H1 (cell line): ENCODE results near the gene UBE3B. TPM values are rescaled to one million over a fixed set of nuclear protein-coding genes. Genes with fewer than 3 reads are reported as not detected.

ENCODE experiments used
- CTCF ChIA-PET: fragments of 300-600 bp; sonication (Branson Sonifier 250); formaldehyde crosslinking; loops from one replicate; lab custom pipeline; 2021; ENCODE audit not compliant: partially characterized antibody; lab: Charles Lee
- POLR2A ChIA-PET: fragments of 300-600 bp; sonication (Branson Sonifier 250); formaldehyde crosslinking; loops from one replicate; lab custom pipeline; 2021; ENCODE audit warnings: inconsistent platforms; ENCODE audit not compliant: partially characterized antibody; lab: Charles Lee
- DNase-seq, 2 experiments: peaks; one replicate each; pipeline versions ENCODE4 v3.0.0 to v3.0.0-alpha.2; 2010 to 2022; ENCODE audit warnings: low spot score in 2 of 2, low read depth in 1 of 2, mixed read lengths in 1 of 2
- FAIRE-seq: peaks from 2 replicates; lab custom pipeline; 2011; peaks lifted over from hg19 to GRCh38; lab: Jason Lieb, UNC
- H2AFZ ChIP-seq: 2 replicates; pipeline ENCODE4 v1.8.1; 2012; ENCODE audit warnings: low read length, inconsistent platforms
- H2AK5ac ChIP-seq: 2 replicates; pipeline ENCODE4 v1.6.1; 2013; ENCODE audit warnings: low read depth, low read length
- H2BK120ac ChIP-seq: replicated peaks from 2 replicates; pipeline ENCODE3; 2013; ENCODE audit warnings: low read depth, low read length, inconsistent platforms
- H2BK12ac ChIP-seq: 2 replicates; pipeline ENCODE4 v1.6.1; 2013; ENCODE audit warnings: low read depth, low read length
- H2BK15ac ChIP-seq: 2 replicates; pipeline ENCODE4 v1.6.1; 2013; ENCODE audit warnings: low read length
- H2BK20ac ChIP-seq: 2 replicates; pipeline ENCODE4 v1.6.1; 2013; ENCODE audit warnings: low read length
- H2BK5ac ChIP-seq: 2 replicates; pipeline ENCODE4 v1.6.1; 2013; ENCODE audit warnings: low read depth, low read length
- H3K14ac ChIP-seq: 2 replicates; pipeline ENCODE4 v1.6.1; 2013; ENCODE audit warnings: inconsistent platforms; ENCODE audit not compliant: insufficient read length
- H3K18ac ChIP-seq: 2 replicates; pipeline ENCODE4 v1.6.1; 2013; ENCODE audit warnings: low read length; ENCODE audit errors: extremely low read depth
- H3K23ac ChIP-seq: 2 replicates; pipeline ENCODE4 v1.6.1; 2013; ENCODE audit warnings: inconsistent platforms; ENCODE audit not compliant: insufficient read length
- H3K23me2 ChIP-seq: 2 replicates; pipeline ENCODE4 v1.6.1; 2013; ENCODE audit warnings: low read depth, low read length
- H3K27ac ChIP-seq: 2 replicates; pipeline ENCODE4 v1.6.1; 2011; ENCODE audit warnings: low read depth, low read length, inconsistent platforms
- H3K27me3 ChIP-seq, 4 experiments: replicated peaks in 1 of 4; 1 replicate in 1 of 4; 2 replicates in 3 of 4; pipeline versions ENCODE4 v1.6.1 to v1.8.1; 2011 to 2013; ENCODE audit warnings: low read length in 3 of 4, mild to moderate bottlenecking in 3 of 4, inconsistent platforms in 2 of 4, mixed read lengths in 2 of 4, moderate library complexity in 1 of 4; ENCODE audit not compliant: control insufficient read depth in 3 of 4, insufficient read depth in 3 of 4; ENCODE audit errors: extremely low read depth in 1 of 4
- H3K36me3 ChIP-seq, 4 experiments: 2 replicates each; pipeline versions ENCODE4 v1.6.1 to v1.8.1; 2011 to 2013; ENCODE audit warnings: mild to moderate bottlenecking in 4 of 4, low read length in 3 of 4, moderate library complexity in 2 of 4, control low read depth in 1 of 4, inconsistent platforms in 1 of 4; ENCODE audit not compliant: insufficient read depth in 4 of 4, control insufficient read depth in 2 of 4
- H3K4ac ChIP-seq: replicated peaks from 2 replicates; pipeline ENCODE3; 2013; ENCODE audit warnings: low read length, low read depth, mixed read lengths, inconsistent platforms; ENCODE audit not compliant: insufficient read length
- H3K4me1 ChIP-seq, 4 experiments: replicated peaks in 1 of 4; 1 replicate in 1 of 4; 2 replicates in 3 of 4; pipeline versions ENCODE4 v1.6.1 to v1.8.1; 2011 to 2013; ENCODE audit warnings: low read length in 3 of 4, inconsistent platforms in 2 of 4, mixed read lengths in 1 of 4; ENCODE audit not compliant: insufficient read depth in 4 of 4, control insufficient read depth in 3 of 4
- H3K4me2 ChIP-seq, 2 experiments: 2 replicates each; pipeline versions ENCODE4 v1.6.1 to v1.8.1; 2011 to 2013; ENCODE audit warnings: low read depth in 2 of 2, low read length in 2 of 2, control low read depth in 1 of 2, inconsistent platforms in 1 of 2, mild to moderate bottlenecking in 1 of 2; ENCODE audit not compliant: insufficient read depth in 1 of 2
- H3K4me3 ChIP-seq, 4 experiments: fragments of 200-600, 300-600 bp in 1 of 4; sonication (generic), shearing (Covaris generic), sonication (Bioruptor Twin) in 1 of 4; 2 replicates each; pipeline versions ENCODE4 v1.5.1 to v1.8.1; 2011 to 2016; ENCODE audit warnings: low read length in 4 of 4, low read depth in 3 of 4, control low read depth in 2 of 4, inconsistent platforms in 2 of 4, mild to moderate bottlenecking in 2 of 4, mixed read lengths in 1 of 4, moderate library complexity in 1 of 4; ENCODE audit not compliant: insufficient read depth in 2 of 4; ENCODE audit errors: extremely low read depth in 1 of 4
- H3K56ac ChIP-seq: replicated peaks from 2 replicates; pipeline ENCODE3; 2013; ENCODE audit warnings: low read depth, mild to moderate bottlenecking, mixed read lengths, low read length, inconsistent platforms; ENCODE audit not compliant: insufficient read length
- H3K79me1 ChIP-seq: 2 replicates; pipeline ENCODE4 v1.6.1; 2013; ENCODE audit warnings: low read depth, low read length, control low read depth
- H3K79me2 ChIP-seq, 2 experiments: 2 replicates each; pipeline versions ENCODE4 v1.6.1 to v1.8.1; 2012 to 2013; ENCODE audit warnings: low read length in 2 of 2, mild to moderate bottlenecking in 2 of 2, inconsistent platforms in 1 of 2; ENCODE audit not compliant: insufficient read depth in 2 of 2, control insufficient read depth in 1 of 2
- H3K9ac ChIP-seq, 4 experiments: replicated peaks in 1 of 4; 1 replicate in 1 of 4; 2 replicates in 3 of 4; pipeline versions ENCODE4 v1.6.1 to v1.8.1; 2011 to 2013; ENCODE audit warnings: low read depth in 3 of 4, low read length in 3 of 4, control low read depth in 2 of 4, mild to moderate bottlenecking in 2 of 4, moderate library complexity in 2 of 4, inconsistent platforms in 1 of 4; ENCODE audit errors: extremely low read depth in 1 of 4
- H3K9me3 ChIP-seq, 2 experiments: 2 replicates each; pipeline versions ENCODE4 v1.6.1 to v1.8.1; 2012 to 2013; ENCODE audit warnings: mild to moderate bottlenecking in 2 of 2, moderate library complexity in 2 of 2, control low read depth in 1 of 2, inconsistent platforms in 1 of 2, low read depth in 1 of 2, low read length in 1 of 2, mixed read lengths in 1 of 2; ENCODE audit not compliant: insufficient read depth in 2 of 2
- H4K20me1 ChIP-seq, 2 experiments: replicated peaks in 1 of 2; 2 replicates each; pipeline versions ENCODE3 to v1.8.1; 2011 to 2013; ENCODE audit warnings: inconsistent platforms in 2 of 2, low read length in 2 of 2, mild to moderate bottlenecking in 1 of 2; ENCODE audit not compliant: insufficient read depth in 2 of 2, control insufficient read depth in 1 of 2
- H4K5ac ChIP-seq: 2 replicates; pipeline ENCODE4 v1.6.1; 2013; ENCODE audit warnings: low read length, low read depth, mixed read lengths, inconsistent platforms; ENCODE audit not compliant: insufficient read length
- H4K8ac ChIP-seq: 2 replicates; pipeline ENCODE4 v1.8.0; 2013; ENCODE audit warnings: mild to moderate bottlenecking, moderate library complexity, low read length, inconsistent platforms; ENCODE audit not compliant: insufficient read depth; ENCODE audit errors: extremely low read depth
- H4K91ac ChIP-seq: replicated peaks from 2 replicates; pipeline ENCODE3; 2013; ENCODE audit warnings: low read length, mixed read lengths, inconsistent platforms; ENCODE audit not compliant: insufficient read length
- BACH1 ChIP-seq: IDR thresholded peaks from 2 replicates; pipeline ENCODE4 v1.6.1; 2012; ENCODE audit warnings: low read length, improper control_type of control experiment
- CEBPB ChIP-seq: IDR thresholded peaks from 2 replicates; pipeline ENCODE4 v1.6.1; 2012; ENCODE audit warnings: low read depth, low read length
- CHD2 ChIP-seq: IDR thresholded peaks from 2 replicates; pipeline ENCODE4 v1.6.1; 2012; ENCODE audit warnings: low read length, improper control_type of control experiment
- CREB1 ChIP-seq: IDR thresholded peaks from 2 replicates; pipeline ENCODE4 v1.6.1; 2012; ENCODE audit warnings: inconsistent platforms
- CTBP2 ChIP-seq: IDR thresholded peaks from 2 replicates; pipeline ENCODE4 v1.7.0; 2011; ENCODE audit warnings: borderline replicate concordance, mild to moderate bottlenecking, moderate library complexity, mixed read lengths, low read length; ENCODE audit not compliant: insufficient read depth, insufficient read length
- E2F6 ChIP-seq: IDR thresholded peaks from 2 replicates; pipeline ENCODE4 v1.6.1; 2012; ENCODE audit warnings: inconsistent platforms
- GABPA ChIP-seq: IDR thresholded peaks from 2 replicates; pipeline ENCODE4 v1.6.1; 2011; ENCODE audit warnings: mild to moderate bottlenecking, low read length, moderate library complexity, borderline replicate concordance; ENCODE audit not compliant: insufficient read depth
- NANOG ChIP-seq: IDR thresholded peaks from 2 replicates; pipeline ENCODE4 v1.6.1; 2011; ENCODE audit warnings: low read length, low read depth, mild to moderate bottlenecking, inconsistent platforms; ENCODE audit not compliant: insufficient read depth, poor library complexity, severe bottlenecking
- POLR2A ChIP-seq, 2 experiments: IDR thresholded peaks; 1 replicate in 1 of 2; 2 replicates in 1 of 2; pipeline ENCODE4 v1.6.1; 2011; ENCODE audit warnings: low read depth in 2 of 2, low read length in 2 of 2, mild to moderate bottlenecking in 2 of 2; ENCODE audit errors: control extremely low read depth in 1 of 2
- POLR2AphosphoS5 ChIP-seq: IDR thresholded peaks from 2 replicates; pipeline ENCODE4 v1.6.1; 2011; ENCODE audit warnings: low read depth, low read length
- POU5F1 ChIP-seq: IDR thresholded peaks from 2 replicates; pipeline ENCODE4 v1.6.1; 2011; ENCODE audit warnings: low read depth, mild to moderate bottlenecking, low read length, moderate library complexity
- RNF2 ChIP-seq: fragments of 200-900, 300-1000 bp; sonication (generic); IDR thresholded peaks from 2 replicates; pipeline ENCODE4 v1.7.1; 2016; ENCODE audit warnings: borderline replicate concordance, low read depth, mild to moderate bottlenecking, antibody characterized with exemption, low read length; ENCODE audit not compliant: poor library complexity, severe bottlenecking; ENCODE audit errors: missing control alignments
- RXRA ChIP-seq: IDR thresholded peaks from 2 replicates; pipeline ENCODE4 v1.6.1; 2011; ENCODE audit warnings: low read depth, mild to moderate bottlenecking, low read length, moderate library complexity; ENCODE audit not compliant: insufficient read depth
- SP2 ChIP-seq: IDR thresholded peaks from 2 replicates; pipeline ENCODE4 v1.6.1; 2012; ENCODE audit warnings: mild to moderate bottlenecking, low read length, inconsistent platforms
- WGBS, 2 experiments: shearing (Covaris generic) in 1 of 2; methylation state at CpG; one replicate each; pipeline versions ENCODE4 v1.1.6 to v1.1.7; 2013 to 2015; ENCODE audit warnings: low lambda C conversion rate in 2 of 2, mixed read lengths in 2 of 2, inconsistent platforms in 1 of 2, low coverage in 1 of 2, missing lambda C conversion rate in 1 of 2; ENCODE audit not compliant: insufficient replicate concordance in 2 of 2, insufficient coverage in 1 of 2, insufficient read length in 1 of 2; ENCODE audit errors: extremely low coverage in 1 of 2, missing lambda C conversion rate in 1 of 2; 5-methylcytosine and 5-hydroxymethylcytosine counted together
- polyA plus RNA-seq, 7 experiments: library from polyadenylated mRNA; depleted of rRNA in 3 of 7; stranded (reverse) in 5 of 7; unstranded in 2 of 7; fragments of >200 nt in 5 of 7; fragments of 200-250 nt in 2 of 7; gene quantifications; 1 replicate in 5 of 7; 2 replicates in 1 of 7; 4 replicates in 1 of 7; pipeline versions ENCODE4 v1.2.1 to v1.2.3, GENCODE V29; 2011 to 2013; ENCODE audit warnings: missing spikeins in 2 of 7, mixed read lengths in 2 of 7
- total RNA-seq: library from RNA; stranded (reverse); fragmentation: NEBNext Ultra II Directional; extraction: Animal tissue kit (Norgen Biotek cat#: 25700); gene quantifications from 2 replicates; pipeline ENCODE4 v1.2.1, GENCODE V29; 2021

Gene UBE3B
- total and polyA plus RNA-seq, 2 of the 8 experiments (the other 6 are each of a cell fraction or from before 2014, with no cell fraction given): 14.0 to 21.1 TPM

- no peak overlapping the region for H2BK5ac ChIP-seq
- H3K4me3 ChIP-seq: no peak overlapping the region
- H3K18ac ChIP-seq: no peak overlapping the region
- H3K9ac ChIP-seq: no peak overlapping the region
- H3K4ac ChIP-seq: no peak overlapping the region
- H3K4me2 ChIP-seq: no peak overlapping the region
- no peak overlapping the region for H3K14ac ChIP-seq
- no peak overlapping the region for H3K27ac ChIP-seq
- no peak overlapping the region; the same call in 1 of the 2 replicates for H4K8ac ChIP-seq
- H3K27me3 ChIP-seq: no peaks in the 10 kb centered on the region
- no peak overlapping the region for H4K5ac ChIP-seq
- FAIRE-seq: no peak
- ChIA-PET CTCF (interaction anchor here (0.6 to 3.0 kb wide), 14 partner anchors 7 to 282 kb away, joined by 3 to 18 read pairs (median 4); no protein-coding TSS in a partner anchor), POLR2A (interaction anchor here (0.8 to 1.0 kb wide), 2 partner anchors 22 to 29 kb away, joined by 3 read pairs; no protein-coding TSS in a partner anchor)
- H3K36me3 ChIP-seq: peaks cover 0 to 9% (median 1%) of the 10 kb centered on the region in 4 experiments; a peak in 5 of 8 replicates
- H2BK15ac ChIP-seq: no peak overlapping the region
- 86% methylated on average over 5 of the region's 5 CpGs; no CpG with 5 or more reads in 1 of the 2 experiments for WGBS, 2 experiments
- no peak overlapping the region for H2AFZ ChIP-seq
- peaks cover 0 to 7% (median 0%) of the 10 kb centered on the region in 4 experiments; a peak in 1 of 7 replicates for H3K4me1 ChIP-seq
- H2AK5ac ChIP-seq: no peak overlapping the region
- no peak overlapping the region for H2BK12ac ChIP-seq
- H4K91ac ChIP-seq: no peak overlapping the region
- H3K23ac ChIP-seq: no peak overlapping the region
- H2BK120ac ChIP-seq: no peak overlapping the region
- H2BK20ac ChIP-seq: no peak overlapping the region
- H4K20me1 ChIP-seq: no peaks in the 10 kb centered on the region
- H3K79me1 ChIP-seq: no peaks in the 10 kb centered on the region
- H3K23me2 ChIP-seq: no peaks in the 10 kb centered on the region
- no peaks in the 10 kb centered on the region for H3K9me3 ChIP-seq
- no peak for DNase-seq
- no peaks in the 10 kb centered on the region for H3K79me2 ChIP-seq
- H3K56ac ChIP-seq: no peak overlapping the region
- TF ChIP-seq POU5F1 (no peak), POLR2AphosphoS5 (no peak), SP2 (no peak), NANOG (no peak), RXRA (no peak), BACH1 (no peak), GABPA (no peak), RNF2 (no peak), CEBPB (no peak), CHD2 (no peak), POLR2A (IDR thresholded peaks at IDR 0.05; ENCODE audit: control extremely low read depth in 1 of 2, low read depth in 2 of 2, low read length in 2 of 2) (no peak), CREB1 (no peak), CTBP2 (no peak), E2F6 (no peak)
Measured at GRCh38 chr12:109523504-109523903, 46.1 kb downstream of the UBE3B start.
